ENCODE measurements around the gene MIA3.
"Not testable (repeated sequence)": the region's sequence is repeated elsewhere in the genome, so short reads cannot be mapped to it uniquely, and the experiment has no call there.

Gene MIA3

GRCh38 chr1:222601257-222601656 lies 16.6 kb upstream of the MIA3 start:
- no peaks in the 10 kb centered on the region for H3K27me3 ChIP-seq (replicated peaks; ENCODE audit: insufficient read depth, low read length)

GRCh38 chr1:222606757-222607156 lies 11.1 kb upstream of the MIA3 start:
- Histone ChIP-seq H3K79me2 (ENCODE audit: low read length) (no peaks in the 10 kb centered on the region), H3K4me3 (ENCODE audit: low read length) (no peak overlapping the region), H3K27ac (ENCODE audit: low read length) (no peak overlapping the region), H3K27me3 (replicated peaks; ENCODE audit: insufficient read depth, low read length) (no peaks in the 10 kb centered on the region), H3K9me3 (replicated peaks; ENCODE audit: insufficient read depth, low read length) (no peaks in the 10 kb centered on the region), H3K9me2 (replicated peaks; ENCODE audit: insufficient read depth, low read length) (no peaks in the 10 kb centered on the region), H3F3A (ENCODE audit: insufficient read depth, low read length) (no peaks in the 10 kb centered on the region), H3K4me2 (ENCODE audit: low read depth, low read length) (no peak overlapping the region), H3K36me3 (replicated peaks; ENCODE audit: insufficient read depth, low read length) (no peaks in the 10 kb centered on the region), H4K20me1 (ENCODE audit: insufficient read depth, low read length) (no peaks in the 10 kb centered on the region), H3K9ac (ENCODE audit: low read length) (no peak overlapping the region), H2AFZ (ENCODE audit: low read length) (no peak overlapping the region), H3K4me1 (ENCODE audit: low read length) (no peaks in the 10 kb centered on the region)
- no peak for DNase-seq
- no peak for TF ChIP-seq CTCF (IDR thresholded peaks at IDR 0.05; ENCODE audit: low read length)

More at GRCh38 chr1:222601257-222601656, 16.6 kb upstream of the MIA3 start:
- no peak for TF ChIP-seq EZH2 (optimal IDR thresholded peaks at IDR 0.05; ENCODE audit: low read depth, low read length)
- TF ChIP-seq EZH2phosphoT487 (IDR thresholded peaks at IDR 0.05; ENCODE audit: low read length) = no peak
- TF ChIP-seq CTCF (IDR thresholded peaks at IDR 0.05; ENCODE audit: low read length) = no peak
- H2AFZ ChIP-seq (ENCODE audit: low read length) = no peak overlapping the region
- no peaks in the 10 kb centered on the region for H3F3A ChIP-seq (ENCODE audit: insufficient read depth, low read length)
- H4K20me1 ChIP-seq (ENCODE audit: insufficient read depth, low read length) = no peaks in the 10 kb centered on the region
- H3K27ac ChIP-seq (ENCODE audit: low read length) = no peak overlapping the region
- H3K9me3 ChIP-seq (replicated peaks; ENCODE audit: insufficient read depth, low read length) = no peaks in the 10 kb centered on the region
- H3K4me1 ChIP-seq (ENCODE audit: low read length) = peaks cover 6% of the 10 kb centered on the region
- H3K4me3 ChIP-seq (ENCODE audit: low read length) = no peak overlapping the region
- no peaks in the 10 kb centered on the region for H3K9me2 ChIP-seq (replicated peaks; ENCODE audit: insufficient read depth, low read length)
- no peaks in the 10 kb centered on the region for H3K36me3 ChIP-seq (replicated peaks; ENCODE audit: insufficient read depth, low read length)
- H3K9ac ChIP-seq (ENCODE audit: low read length) = no peak overlapping the region
- H3K79me2 ChIP-seq (ENCODE audit: low read length) = no peaks in the 10 kb centered on the region
- H3K4me2 ChIP-seq (ENCODE audit: low read depth, low read length) = no peak overlapping the region
- no peak for DNase-seq

GRCh38 chr1:222609111-222609510 lies 8.8 kb upstream of the MIA3 start:
- not testable (repeated sequence) for H3K9ac ChIP-seq (ENCODE audit: low read length); H3K79me2 ChIP-seq (ENCODE audit: low read length); H2AFZ ChIP-seq (ENCODE audit: low read length); H4K20me1 ChIP-seq (ENCODE audit: insufficient read depth, low read length); H3K27me3 ChIP-seq (replicated peaks; ENCODE audit: insufficient read depth, low read length); H3K4me1 ChIP-seq (ENCODE audit: low read length); H3K4me2 ChIP-seq (ENCODE audit: low read depth, low read length); H3K9me2 ChIP-seq (replicated peaks; ENCODE audit: insufficient read depth, low read length); H3K9me3 ChIP-seq (replicated peaks; ENCODE audit: insufficient read depth, low read length); DNase-seq; H3K4me3 ChIP-seq (ENCODE audit: low read length); H3F3A ChIP-seq (ENCODE audit: insufficient read depth, low read length); H3K27ac ChIP-seq (ENCODE audit: low read length); H3K36me3 ChIP-seq (replicated peaks; ENCODE audit: insufficient read depth, low read length)

GRCh38 chr1:222610728-222611127 lies 7.2 kb upstream of the MIA3 start:
- Histone ChIP-seq H3F3A (ENCODE audit: insufficient read depth, low read length) (no peaks in the 10 kb centered on the region), H4K20me1 (ENCODE audit: insufficient read depth, low read length) (no peaks in the 10 kb centered on the region), H3K4me2 (ENCODE audit: low read depth, low read length) (no peak overlapping the region), H3K27me3 (replicated peaks; ENCODE audit: insufficient read depth, low read length) (no peaks in the 10 kb centered on the region), H3K79me2 (ENCODE audit: low read length) (no peaks in the 10 kb centered on the region), H3K9me2 (replicated peaks; ENCODE audit: insufficient read depth, low read length) (no peaks in the 10 kb centered on the region), H3K4me3 (ENCODE audit: low read length) (no peak overlapping the region), H3K27ac (ENCODE audit: low read length) (no peak overlapping the region), H2AFZ (ENCODE audit: low read length) (no peak overlapping the region), H3K4me1 (ENCODE audit: low read length) (no peaks in the 10 kb centered on the region), H3K9ac (ENCODE audit: low read length) (no peak overlapping the region), H3K9me3 (replicated peaks; ENCODE audit: insufficient read depth, low read length) (no peaks in the 10 kb centered on the region), H3K36me3 (replicated peaks; ENCODE audit: insufficient read depth, low read length) (no peaks in the 10 kb centered on the region)
- DNase-seq = no peak
- TF ChIP-seq EZH2phosphoT487 (IDR thresholded peaks at IDR 0.05; ENCODE audit: low read length) = no peak
- TF ChIP-seq CTCF (IDR thresholded peaks at IDR 0.05; ENCODE audit: low read length) = no peak
- TF ChIP-seq EZH2 (optimal IDR thresholded peaks at IDR 0.05; ENCODE audit: low read depth, low read length) = no peak

Measured in MM.1S (cell line).